A549 (cell line): ENCODE results near the gene PRKCQ. TPM values are rescaled to one million over a fixed set of nuclear protein-coding genes. Genes with fewer than 3 reads are reported as not detected.

ENCODE experiments used
- ATAC-seq, 2 experiments: fragments of 200-7000 bp in 1 of 2; fragments of >200 bp in 1 of 2; cut with Nextera tagmentation in 1 of 2; cut with Tn5 transposase in 1 of 2; 3 replicates each; pipeline versions ENCODE4 v1.8.0 to v1.9.1; 2018 to 2020; ENCODE audit warnings: mild to moderate bottlenecking in 1 of 2, moderate library complexity in 1 of 2
- CTCF ChIA-PET: fragments of 300-600 bp; sonication (Branson Sonifier 250); formaldehyde crosslinking; extraction: SDS; loops from one replicate; lab custom pipeline; 2021; ENCODE audit warnings: antibody characterized with exemption, inconsistent platforms; lab: Yijun Ruan, JAX
- POLR2A ChIA-PET: fragments of 350-600 bp; formaldehyde crosslinking; extraction: SDS; loops from one replicate; lab custom pipeline; 2021; ENCODE audit warnings: antibody characterized with exemption, inconsistent platforms; lab: Yijun Ruan, JAX
- DNase-seq, 2 experiments: peaks; one replicate each; pipeline versions ENCODE4 v3.0.0 to v3.0.0-alpha.2; 2011 to 2016; ENCODE audit warnings: low read depth in 1 of 2, low spot score in 1 of 2
- FAIRE-seq: peaks from 2 replicates; lab custom pipeline; 2011; peaks lifted over from hg19 to GRCh38; lab: Jason Lieb, UNC
- H3K27ac ChIP-seq, 2 experiments: fragments of >200 bp; sonication (Bioruptor Twin); formaldehyde crosslinking; 3 replicates each; pipeline ENCODE4 v1.5.1; 2016 to 2017
- H3K4me1 ChIP-seq: fragments of >200 bp; sonication (Bioruptor Twin); formaldehyde crosslinking; 3 replicates; pipeline ENCODE4 v1.6.1; 2016
- H3K4me2 ChIP-seq: fragments of >200 bp; sonication (Bioruptor Twin); formaldehyde crosslinking; 3 replicates; pipeline ENCODE4 v1.6.1; 2016
- H3K4me3 ChIP-seq: fragments of >200 bp; sonication (Bioruptor Twin); formaldehyde crosslinking; 3 replicates; pipeline ENCODE4 v1.5.1; 2016
- H3K9me3 ChIP-seq: fragments of >200 bp; sonication (Bioruptor Twin); formaldehyde crosslinking; 3 replicates; pipeline ENCODE4 v1.6.1; 2016
- CHD4 ChIP-seq: fragments of 200-600 bp; sonication (generic); IDR thresholded peaks from 2 replicates; pipeline ENCODE4 v1.6.1; 2016; ENCODE audit warnings: antibody characterized with exemption, mild to moderate bottlenecking, borderline replicate concordance
- FOSL2 ChIP-seq, 2 experiments: fragments of 450-650 bp in 1 of 2; fragments of >200 bp in 1 of 2; sonication (Bioruptor Twin) in 1 of 2; formaldehyde crosslinking; IDR thresholded peaks; 2 replicates each; pipeline versions ENCODE4 v1.5.0 to v1.6.1; 2016 to 2020; ENCODE audit warnings: mild to moderate bottlenecking in 1 of 2, moderate library complexity in 1 of 2
- JUN ChIP-seq, 2 experiments: fragments of >200 bp; sonication (Bioruptor Twin); formaldehyde crosslinking; IDR thresholded peaks; 2 replicates in 1 of 2; 3 replicates in 1 of 2; pipeline ENCODE4 v1.6.1; 2016 to 2017
- JUNB ChIP-seq: fragments of >200 bp; sonication (Bioruptor Twin); formaldehyde crosslinking; IDR thresholded peaks from 2 replicates; pipeline ENCODE4 v1.6.1; 2016
- KDM1A ChIP-seq: fragments of 200-600 bp; sonication (generic); IDR thresholded peaks from 2 replicates; pipeline ENCODE4 v1.6.1; 2016; ENCODE audit warnings: low read depth, mild to moderate bottlenecking
- NFE2L2 ChIP-seq: fragments of 150-350 bp; conservative IDR thresholded peaks from 2 replicates; pipeline ENCODE4 v1.6.1; 2014; ENCODE audit warnings: low read length
- NPAS2 ChIP-seq: fragments of 250-450 bp; sonication (Bioruptor Pico); IDR thresholded peaks from 2 replicates; pipeline ENCODE4 v1.8.0; 2022; ENCODE audit warnings: mild to moderate bottlenecking, moderate library complexity, borderline replicate concordance
- POLR2AphosphoS2 ChIP-seq: conservative IDR thresholded peaks from 2 replicates; pipeline ENCODE4 v1.6.1; 2012; ENCODE audit warnings: low read length, improper control_type of control experiment, inconsistent platforms
- ZC3H11A ChIP-seq: fragments of 450-650 bp; IDR thresholded peaks from 2 replicates; pipeline ENCODE4 v1.6.1; 2014; ENCODE audit warnings: antibody characterized with exemption, mild to moderate bottlenecking
- WGBS: methylation state at CpG from one replicate; pipeline ENCODE4 v1.1.6; 2017; ENCODE audit errors: missing lambda C conversion rate; 5-methylcytosine and 5-hydroxymethylcytosine counted together
- polyA plus RNA-seq, 4 experiments: library from polyadenylated mRNA; depleted of rRNA in 3 of 4; stranded (reverse); fragments of >200 nt; fragmentation: RNase III in 1 of 4; extraction: RNeasy Plus Mini Kit Qiagen cat#74134 plus additional on column Dnase treatment in 1 of 4; gene quantifications; 2 replicates in 3 of 4; 3 replicates in 1 of 4; pipeline ENCODE4 v1.2.3, GENCODE V29; 2011 to 2017
- TF ChIP-seq, protein P1 (sequence below): fragments of >200 bp; sonication (Bioruptor Twin); formaldehyde crosslinking; IDR thresholded peaks from 3 replicates; pipeline ENCODE4 v1.5.1; 2016
- TF ChIP-seq, protein P2 (sequence below): fragments of 200-600 bp; sonication (generic); IDR thresholded peaks from 2 replicates; pipeline ENCODE4 v1.6.1; 2016; ENCODE audit warnings: antibody characterized with exemption, mild to moderate bottlenecking, moderate library complexity

PRKCQ gene
- polyA plus RNA-seq, 2 of the 4 experiments (the other 2 are of a cell fraction) = 3.7 to 7.1 TPM

DNA sequence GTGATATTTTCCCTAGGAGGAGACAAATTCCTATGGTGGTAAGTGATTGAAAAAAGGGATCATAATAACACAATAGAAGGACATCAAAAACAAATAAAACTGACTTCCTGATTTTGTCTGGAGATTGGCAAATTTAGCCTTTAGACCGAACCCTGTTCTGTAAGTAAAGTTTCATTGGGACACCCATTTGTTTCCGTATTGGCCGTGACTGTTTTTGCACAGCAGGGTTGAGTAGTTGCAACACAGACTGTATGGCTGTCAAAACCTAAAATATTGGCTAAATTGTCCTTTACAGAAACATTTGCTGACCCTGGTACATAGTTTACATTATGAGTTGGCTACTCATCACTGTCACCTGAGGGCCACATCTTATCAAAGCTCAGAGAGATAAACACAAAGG lies 168.6 kb downstream of the PRKCQ start:
- CTCF ChIA-PET = interaction anchor here (1.2 to 3.5 kb wide), 8 partner anchors 9 to 325 kb away, joined by 3 to 22 read pairs (median 5); partner anchors contain the start of gene PFKFB3
- POLR2A ChIA-PET = interaction anchor here (0.7 kb wide), 1 partner anchor 35 kb away, joined by 6 read pairs; no protein-coding TSS in a partner anchor
- H3K4me2 ChIP-seq = no peak overlapping the region
- H3K4me1 ChIP-seq = no peaks in the 10 kb centered on the region
- DNase-seq (no peak), FAIRE-seq (no peak), ATAC-seq (no peak)
- no peak overlapping the region for H3K27ac ChIP-seq
- H3K9me3 ChIP-seq = no peaks in the 10 kb centered on the region
- TF ChIP-seq POLR2AphosphoS2 = no peak
- TF ChIP-seq, protein P1, sequence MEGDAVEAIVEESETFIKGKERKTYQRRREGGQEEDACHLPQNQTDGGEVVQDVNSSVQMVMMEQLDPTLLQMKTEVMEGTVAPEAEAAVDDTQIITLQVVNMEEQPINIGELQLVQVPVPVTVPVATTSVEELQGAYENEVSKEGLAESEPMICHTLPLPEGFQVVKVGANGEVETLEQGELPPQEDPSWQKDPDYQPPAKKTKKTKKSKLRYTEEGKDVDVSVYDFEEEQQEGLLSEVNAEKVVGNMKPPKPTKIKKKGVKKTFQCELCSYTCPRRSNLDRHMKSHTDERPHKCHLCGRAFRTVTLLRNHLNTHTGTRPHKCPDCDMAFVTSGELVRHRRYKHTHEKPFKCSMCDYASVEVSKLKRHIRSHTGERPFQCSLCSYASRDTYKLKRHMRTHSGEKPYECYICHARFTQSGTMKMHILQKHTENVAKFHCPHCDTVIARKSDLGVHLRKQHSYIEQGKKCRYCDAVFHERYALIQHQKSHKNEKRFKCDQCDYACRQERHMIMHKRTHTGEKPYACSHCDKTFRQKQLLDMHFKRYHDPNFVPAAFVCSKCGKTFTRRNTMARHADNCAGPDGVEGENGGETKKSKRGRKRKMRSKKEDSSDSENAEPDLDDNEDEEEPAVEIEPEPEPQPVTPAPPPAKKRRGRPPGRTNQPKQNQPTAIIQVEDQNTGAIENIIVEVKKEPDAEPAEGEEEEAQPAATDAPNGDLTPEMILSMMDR = no peak
- no peak for TF ChIP-seq CHD4
- no peak for TF ChIP-seq NFE2L2
- no peak for TF ChIP-seq JUNB
- TF ChIP-seq, all 56 proteins: peak for 0
- 80% methylated on average over 3 of the region's 3 CpGs for WGBS
- H3K4me3 ChIP-seq = no peak overlapping the region

DNA sequence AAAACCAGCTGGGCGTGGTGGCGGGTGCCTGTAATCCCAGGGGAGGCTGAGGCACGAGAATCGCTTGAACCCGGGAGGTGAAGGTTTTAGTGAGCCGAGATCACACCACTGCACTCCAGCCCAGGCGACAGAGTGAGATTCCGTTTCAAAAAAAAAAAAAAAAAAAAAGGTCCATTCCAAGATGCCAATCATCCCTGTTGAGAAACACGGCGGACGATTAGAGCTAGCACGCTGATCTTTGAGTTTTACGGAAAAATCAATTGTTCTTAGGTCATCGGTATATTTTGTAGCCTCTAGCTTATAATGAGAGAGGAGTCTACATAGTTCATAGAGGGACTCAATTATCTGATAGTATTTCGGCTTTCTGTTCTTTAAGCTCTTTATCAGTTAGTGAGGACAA lies 169.2 kb downstream of the PRKCQ start:
- no peak overlapping the region for H3K4me3 ChIP-seq
- ATAC-seq (no peak), DNase-seq (no peak), FAIRE-seq (no peak)
- ChIA-PET CTCF (interaction anchor here (1.2 to 3.5 kb wide), 8 partner anchors 9 to 462 kb away, joined by 4 to 22 read pairs (median 5); partner anchors contain the start of gene PFKFB3), POLR2A (interaction anchor here (0.7 kb wide), 1 partner anchor 36 kb away, joined by 6 read pairs; no protein-coding TSS in a partner anchor)
- H3K9me3 ChIP-seq = no peaks in the 10 kb centered on the region
- H3K27ac ChIP-seq = no peak overlapping the region
- no peak overlapping the region for H3K4me2 ChIP-seq
- WGBS = 78% methylated on average over 15 of the region's 15 CpGs
- H3K4me1 ChIP-seq = peaks cover 3% of the 10 kb centered on the region
- TF ChIP-seq ZC3H11A = no peak

DNA sequence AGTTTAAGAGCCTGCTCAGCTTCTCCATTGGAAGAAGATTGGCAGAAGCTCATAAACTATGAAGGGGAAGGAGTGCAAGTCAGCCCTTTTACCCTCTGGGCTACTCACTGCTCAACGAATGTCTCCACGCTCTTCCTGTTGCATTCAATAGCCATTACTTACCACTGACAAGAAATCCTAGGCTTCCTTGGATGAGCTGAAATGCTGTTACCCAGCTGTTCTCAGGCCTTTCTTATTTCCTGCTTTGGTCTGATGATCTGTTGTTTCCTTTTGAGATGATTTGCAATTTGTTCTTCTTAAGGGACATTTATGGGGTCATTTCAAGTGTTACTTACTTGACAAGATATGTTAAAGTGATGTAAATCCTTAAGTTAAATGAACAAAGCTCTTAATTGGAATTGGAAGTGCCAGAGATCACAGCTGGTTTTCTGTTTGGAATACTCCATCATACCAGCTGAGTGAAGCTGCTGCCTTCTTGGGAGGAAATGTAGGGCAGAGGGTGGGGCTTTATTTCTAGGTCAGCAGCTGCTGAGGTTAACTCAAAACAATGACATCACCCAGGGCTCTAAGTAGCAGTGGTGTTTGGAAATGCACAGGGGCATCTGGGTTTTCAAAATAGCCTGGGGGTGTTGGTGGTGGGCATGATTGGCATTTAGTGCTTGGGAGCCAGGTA lies 170.0 kb downstream of the PRKCQ start:
- Histone ChIP-seq H3K4me3 (no peak overlapping the region), H3K4me1 (peaks cover 7% of the 10 kb centered on the region)
- FAIRE-seq = no peak
- CTCF ChIA-PET = interaction anchor here (1.2 to 3.5 kb wide), 8 partner anchors 8 to 461 kb away, joined by 3 to 22 read pairs (median 4); partner anchors contain the start of gene PFKFB3
- TF ChIP-seq KDM1A (no peak), FOSL2 (IDR thresholded peaks at IDR 0.05) (no peak), FOSL2 (CRISPR knock-in tag; IDR thresholded peaks at IDR 0.05) (no peak)
- TF ChIP-seq, all 56 proteins: peak for 0
- no peak overlapping the region for H3K27ac ChIP-seq
- no peak overlapping the region for H3K4me2 ChIP-seq
- ATAC-seq (peak in 1 of 2 experiments; percentile 40; a peak in 1 of 6 replicates), DNase-seq (no peak)
- WGBS = 80% methylated on average over 2 of the region's 2 CpGs
- H3K9me3 ChIP-seq = no peaks in the 10 kb centered on the region
- POLR2A ChIA-PET = no interaction called here

DNA sequence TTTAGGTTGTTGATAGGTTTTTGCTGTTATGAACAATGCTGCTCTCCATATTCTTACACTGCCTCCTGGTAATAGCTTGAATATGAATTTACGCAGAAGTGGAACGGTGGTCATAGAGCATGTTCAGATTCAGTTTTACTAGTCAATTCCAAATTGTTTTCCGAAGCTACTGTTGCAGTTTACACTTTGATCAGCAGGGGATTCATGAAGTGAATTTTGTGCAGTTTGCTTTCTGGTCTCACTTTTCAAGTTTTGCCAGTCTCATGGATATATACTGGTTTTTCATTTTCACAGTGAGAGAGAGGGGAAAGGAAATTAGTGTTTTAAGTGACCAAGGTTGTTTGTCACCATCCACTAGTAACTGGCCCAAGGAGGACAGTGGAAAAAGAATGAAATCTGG lies 171.3 kb downstream of the PRKCQ start:
- ChIA-PET CTCF (interaction anchor here (0.6 to 3.5 kb wide), 8 partner anchors 206 to 684 kb away, joined by 3 to 18 read pairs (median 4); partner anchors contain the start of gene PFKFB3), POLR2A (interaction anchor here (1.0 to 1.4 kb wide), 2 partner anchors 206 to 264 kb away, joined by 3 to 5 read pairs; partner anchors contain the start of gene PFKFB3)
- H3K4me1 ChIP-seq = peaks cover 11% of the 10 kb centered on the region
- FAIRE-seq = no peak
- no peak for DNase-seq
- ATAC-seq = peak in 1 of 2 experiments; percentile 31; a peak in 1 of 6 replicates
- 78% methylated on average over 3 of the region's 3 CpGs for WGBS
- TF ChIP-seq, protein P2, sequence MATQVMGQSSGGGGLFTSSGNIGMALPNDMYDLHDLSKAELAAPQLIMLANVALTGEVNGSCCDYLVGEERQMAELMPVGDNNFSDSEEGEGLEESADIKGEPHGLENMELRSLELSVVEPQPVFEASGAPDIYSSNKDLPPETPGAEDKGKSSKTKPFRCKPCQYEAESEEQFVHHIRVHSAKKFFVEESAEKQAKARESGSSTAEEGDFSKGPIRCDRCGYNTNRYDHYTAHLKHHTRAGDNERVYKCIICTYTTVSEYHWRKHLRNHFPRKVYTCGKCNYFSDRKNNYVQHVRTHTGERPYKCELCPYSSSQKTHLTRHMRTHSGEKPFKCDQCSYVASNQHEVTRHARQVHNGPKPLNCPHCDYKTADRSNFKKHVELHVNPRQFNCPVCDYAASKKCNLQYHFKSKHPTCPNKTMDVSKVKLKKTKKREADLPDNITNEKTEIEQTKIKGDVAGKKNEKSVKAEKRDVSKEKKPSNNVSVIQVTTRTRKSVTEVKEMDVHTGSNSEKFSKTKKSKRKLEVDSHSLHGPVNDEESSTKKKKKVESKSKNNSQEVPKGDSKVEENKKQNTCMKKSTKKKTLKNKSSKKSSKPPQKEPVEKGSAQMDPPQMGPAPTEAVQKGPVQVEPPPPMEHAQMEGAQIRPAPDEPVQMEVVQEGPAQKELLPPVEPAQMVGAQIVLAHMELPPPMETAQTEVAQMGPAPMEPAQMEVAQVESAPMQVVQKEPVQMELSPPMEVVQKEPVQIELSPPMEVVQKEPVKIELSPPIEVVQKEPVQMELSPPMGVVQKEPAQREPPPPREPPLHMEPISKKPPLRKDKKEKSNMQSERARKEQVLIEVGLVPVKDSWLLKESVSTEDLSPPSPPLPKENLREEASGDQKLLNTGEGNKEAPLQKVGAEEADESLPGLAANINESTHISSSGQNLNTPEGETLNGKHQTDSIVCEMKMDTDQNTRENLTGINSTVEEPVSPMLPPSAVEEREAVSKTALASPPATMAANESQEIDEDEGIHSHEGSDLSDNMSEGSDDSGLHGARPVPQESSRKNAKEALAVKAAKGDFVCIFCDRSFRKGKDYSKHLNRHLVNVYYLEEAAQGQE = no peak
- TF ChIP-seq JUN (IDR thresholded peaks at IDR 0.05) = no peak
- TF ChIP-seq NPAS2 = no peak
- H3K4me2 ChIP-seq = no peak overlapping the region
- no peaks in the 10 kb centered on the region for H3K9me3 ChIP-seq
- no peak overlapping the region for H3K27ac ChIP-seq
- no peak overlapping the region for H3K4me3 ChIP-seq
